Activated naive CD8-positive, alpha-beta T cell treated with anti-CD3 and anti-CD28 coated beads for 36 hours (primary cell): ENCODE measurements around the gene IDUA. TPM values are rescaled to one million over a fixed set of nuclear protein-coding genes. Genes with fewer than 3 reads are reported as not detected.
"Not testable (repeated sequence)": the region's sequence is repeated elsewhere in the genome, so short reads cannot be mapped to it uniquely, and the experiment has no call there.

Experiments used
- DNase-seq: peaks from one replicate; pipeline ENCODE4 v3.0.0; 2021
- H3K27ac Mint-ChIP-seq: one replicate; pipeline ENCODE4 v1.8.0; 2022; ENCODE audit warnings: mild to moderate bottlenecking, moderate library complexity, mixed read lengths
- H3K27me3 Mint-ChIP-seq: one replicate; pipeline ENCODE4 v1.8.0; 2022; ENCODE audit warnings: mild to moderate bottlenecking, mixed read lengths
- H3K36me3 Mint-ChIP-seq: one replicate; pipeline ENCODE4 v1.8.0; 2021; ENCODE audit warnings: mild to moderate bottlenecking, mixed read lengths
- H3K4me1 Mint-ChIP-seq: one replicate; pipeline ENCODE4 v1.8.0; 2021; ENCODE audit warnings: mixed read lengths
- H3K4me3 Mint-ChIP-seq: one replicate; pipeline ENCODE4 v1.8.0; 2022; ENCODE audit warnings: mild to moderate bottlenecking, moderate library complexity, mixed read lengths
- H3K9me3 Mint-ChIP-seq: one replicate; pipeline ENCODE4 v1.8.0; 2022; ENCODE audit warnings: mixed read lengths
- total RNA-seq, 2 experiments: library from RNA; stranded (reverse); gene quantifications; one replicate each; pipeline ENCODE4 v1.2.3, GENCODE V29; 2021

Gene IDUA
- total RNA-seq, 2 experiments from 2014 or later: 6.6 to 7.1 TPM

- no peaks in the 10 kb centered on the region for H3K9me3 Mint-ChIP-seq
- H3K27ac Mint-ChIP-seq: no peak overlapping the region
- H3K4me1 Mint-ChIP-seq: peaks cover 11% of the 10 kb centered on the region
- H3K27me3 Mint-ChIP-seq: peaks cover 24% of the 10 kb centered on the region
- DNase-seq: no peak
- no peaks in the 10 kb centered on the region for H3K36me3 Mint-ChIP-seq
- no peak overlapping the region for H3K4me3 Mint-ChIP-seq
Observed at GRCh38 chr4:1051472-1051871, 64.6 kb downstream of the IDUA start.

DNA sequence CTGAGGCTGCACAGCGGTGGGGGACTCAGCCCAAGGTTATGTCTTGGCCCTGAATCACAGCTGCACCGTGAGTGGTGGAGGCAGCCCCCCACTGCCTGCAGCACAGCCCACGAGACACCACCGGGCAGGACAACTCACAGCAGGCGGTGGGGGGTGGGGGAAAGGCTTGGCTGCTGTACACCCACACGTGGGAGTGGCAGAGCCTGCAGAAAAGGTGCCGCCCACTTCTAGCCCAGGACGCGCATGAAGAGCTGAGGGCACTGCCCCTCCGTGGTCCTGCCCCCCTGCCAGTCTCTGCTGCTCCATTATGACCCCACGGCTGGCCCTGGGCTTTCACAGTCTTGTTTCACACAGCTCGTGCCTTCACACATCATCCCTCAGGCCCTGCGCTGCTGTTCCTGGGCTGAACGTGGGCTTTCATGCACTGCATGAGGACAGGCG, 65.4 kb downstream of the IDUA start:
- Mint-ChIP-seq H3K9me3 (no peaks in the 10 kb centered on the region), H3K4me3 (no peak overlapping the region), H3K27ac (no peak overlapping the region), H3K27me3 (peaks cover 17% of the 10 kb centered on the region), H3K36me3 (no peaks in the 10 kb centered on the region), H3K4me1 (peaks cover 11% of the 10 kb centered on the region)
- no peak for DNase-seq

DNA sequence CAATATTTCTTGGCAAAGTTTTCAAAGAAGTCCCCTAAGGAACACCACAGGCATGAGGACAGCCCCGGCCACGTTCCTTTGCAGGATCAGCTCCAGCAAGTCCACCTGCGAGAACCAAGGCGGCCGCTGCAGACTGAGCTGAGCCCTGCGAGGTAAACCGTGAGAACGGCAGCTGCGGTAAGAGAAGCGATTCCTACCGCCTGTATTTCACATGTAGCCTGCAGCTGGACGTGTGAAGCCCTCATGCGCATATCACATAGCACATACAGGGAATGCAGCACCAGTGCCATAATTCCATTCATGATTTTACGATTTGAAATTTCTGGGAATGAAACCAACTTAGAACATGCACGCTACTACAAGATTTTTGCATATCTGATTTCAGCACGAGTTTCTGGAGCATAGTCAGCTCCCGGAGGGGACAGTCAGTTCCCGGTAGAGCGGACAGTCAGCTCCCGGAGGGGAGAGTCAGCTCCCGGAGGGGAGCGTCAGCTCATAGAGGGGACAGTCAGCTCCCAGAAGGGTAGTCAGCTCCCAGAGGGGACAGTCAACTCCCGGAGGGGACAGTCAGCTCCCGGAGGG, 66.3 kb downstream of the IDUA start:
- no peak for DNase-seq

GRCh38 chr4:1053891-1054290, 67.0 kb downstream of the IDUA start:
- H3K4me1 Mint-ChIP-seq, H3K36me3 Mint-ChIP-seq, H3K9me3 Mint-ChIP-seq, H3K27me3 Mint-ChIP-seq, H3K4me3 Mint-ChIP-seq, DNase-seq, H3K27ac Mint-ChIP-seq: not testable (repeated sequence)

More for the DNA sequence above, 66.3 kb downstream of the IDUA start:
- Mint-ChIP-seq H3K4me3 (no peak overlapping the region), H3K9me3 (no peaks in the 10 kb centered on the region), H3K4me1 (peaks cover 11% of the 10 kb centered on the region), H3K36me3 (no peaks in the 10 kb centered on the region), H3K27me3 (peaks cover 9% of the 10 kb centered on the region), H3K27ac (no peak overlapping the region)

Other genes starting within 250 kb of the IDUA start
- gene CPLX1, start 160.9 kb upstream of the IDUA start, total RNA-seq: under 1 TPM in 1 of 2 experiments, not detected in 1; 0.16 TPM
- gene GAK, start 54.7 kb upstream of the IDUA start, total RNA-seq: 10 to 100 TPM; 92.8 to 98.9 TPM
- gene TMEM175, start 54.6 kb upstream of the IDUA start, total RNA-seq: 10 to 100 TPM; 14.4 to 17.6 TPM
- gene DGKQ, start 13.5 kb upstream of the IDUA start, total RNA-seq: 10 to 100 TPM; 12.5 to 14.0 TPM
- under 1 TPM; 0.20 to 0.21 TPM for gene SLC26A1, start 6.4 kb downstream of the IDUA start, total RNA-seq
- gene FGFRL1, start 24.6 kb downstream of the IDUA start, total RNA-seq: 10 to 100 TPM; 17.0 to 17.2 TPM
- gene RNF212, start 126.5 kb downstream of the IDUA start, total RNA-seq: 1 to 10 TPM; 3.3 to 3.8 TPM
- gene SPON2, start 185.5 kb downstream of the IDUA start, total RNA-seq: 1 to 10 TPM; 6.5 to 6.8 TPM